IPS DF 6.9 (cell line): ENCODE measurements around the gene ASXL1.

Source experiments
- DNase-seq: peaks from one replicate; pipeline ENCODE4 v3.0.0-alpha.2; 2013; ENCODE audit warnings: low read depth, low spot score
- H3K27ac ChIP-seq: one replicate; pipeline ENCODE4 v1.5.1; 2013; ENCODE audit warnings: low read length, control low read depth
- H3K27me3 ChIP-seq: 2 replicates; pipeline ENCODE4 v1.6.1; 2013; ENCODE audit warnings: mild to moderate bottlenecking, low read length; ENCODE audit not compliant: control insufficient read depth, insufficient read depth
- H3K36me3 ChIP-seq: 2 replicates; pipeline ENCODE4 v1.6.1; 2013; ENCODE audit warnings: low read length; ENCODE audit not compliant: control insufficient read depth, insufficient read depth
- H3K4me1 ChIP-seq: 2 replicates; pipeline ENCODE4 v1.6.1; 2013; ENCODE audit warnings: low read length; ENCODE audit not compliant: control insufficient read depth, insufficient read depth
- H3K4me3 ChIP-seq: 2 replicates; pipeline ENCODE4 v1.5.1; 2013; ENCODE audit warnings: mild to moderate bottlenecking, low read length
- H3K9me3 ChIP-seq: 2 replicates; pipeline ENCODE4 v1.6.1; 2013; ENCODE audit warnings: low read length, inconsistent platforms; ENCODE audit not compliant: control insufficient read depth, insufficient read depth
- WGBS: extraction: QIAGEN DNeasy Blood & Tissue Kit; methylation state at CpG from one replicate; pipeline ENCODE4 v1.1.7; 2013; ENCODE audit warnings: mixed read lengths, missing lambda C conversion rate; ENCODE audit not compliant: insufficient read length, insufficient coverage; 5-methylcytosine and 5-hydroxymethylcytosine counted together

Gene ASXL1

GRCh38 chr20:32446301-32447100 is 88.4 kb downstream of the ASXL1 start:
- no peaks in the 10 kb centered on the region for H3K27me3 ChIP-seq
- H3K27ac ChIP-seq = no peak overlapping the region
- no peaks in the 10 kb centered on the region; the same call in none of the 2 replicates for H3K4me1 ChIP-seq
- H3K9me3 ChIP-seq = no peaks in the 10 kb centered on the region
- DNase-seq = no peak
- H3K36me3 ChIP-seq = peaks cover 17% of the 10 kb centered on the region
- WGBS = no CpG with 5 or more reads among the region's 14 CpGs
- no peak overlapping the region for H3K4me3 ChIP-seq

- no peak overlapping the region for H3K27ac ChIP-seq
- H3K27me3 ChIP-seq = no peaks in the 10 kb centered on the region
- peaks cover 21% of the 10 kb centered on the region for H3K36me3 ChIP-seq
- no peak for DNase-seq
- WGBS = no CpG with 5 or more reads among the region's 22 CpGs
- no peak overlapping the region for H3K4me3 ChIP-seq
- H3K9me3 ChIP-seq = no peaks in the 10 kb centered on the region
- no peaks in the 10 kb centered on the region; the same call in none of the 2 replicates for H3K4me1 ChIP-seq
Measured at GRCh38 chr20:32447136-32448027, 89.3 kb downstream of the ASXL1 start.

- no peak overlapping the region for H3K27ac ChIP-seq
Measured at GRCh38 chr20:32448306-32449056, 90.3 kb downstream of the ASXL1 start.

DNA sequence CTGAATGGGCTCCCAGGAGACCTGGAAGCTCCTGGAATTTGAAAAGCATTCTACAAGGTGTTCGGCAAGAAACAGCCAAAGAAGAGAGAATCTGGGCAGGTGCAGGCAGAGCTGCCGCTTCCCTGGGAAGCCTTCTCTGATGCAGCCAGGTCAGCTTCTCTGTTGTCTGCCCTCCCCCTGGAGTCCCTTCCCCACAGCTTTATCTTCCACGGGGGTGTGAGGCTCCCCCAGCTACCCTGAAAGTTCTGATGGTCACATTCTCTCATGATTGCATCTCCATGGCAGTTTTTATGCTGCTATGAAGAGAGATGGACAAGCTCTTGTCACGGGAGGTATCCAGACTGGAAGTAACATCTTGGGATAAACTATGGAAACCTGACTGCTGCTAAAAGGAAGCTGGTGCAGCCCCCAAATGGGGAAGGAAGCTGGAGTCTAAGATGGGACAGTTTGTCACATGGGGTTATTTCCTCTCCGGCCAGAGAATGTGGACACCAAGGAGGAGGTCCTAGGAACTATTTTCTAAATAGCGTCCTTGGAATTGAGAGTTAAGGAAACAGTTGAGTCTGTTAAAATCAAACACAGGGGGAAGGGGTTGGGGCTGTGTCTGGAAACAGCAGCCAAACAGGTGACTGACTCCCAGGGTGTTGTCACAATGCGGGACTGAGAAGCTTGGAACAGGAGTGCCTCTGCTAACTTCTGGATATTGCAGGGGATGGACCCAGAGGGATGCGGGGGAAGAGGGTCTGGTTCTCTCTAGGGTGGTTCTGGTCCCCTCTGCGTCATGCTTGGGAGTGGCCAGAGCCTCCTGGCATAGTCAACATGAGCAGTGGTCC is 91.1 kb downstream of the ASXL1 start:
- H3K4me1 ChIP-seq = no peaks in the 10 kb centered on the region; the same call in none of the 2 replicates
- H3K4me3 ChIP-seq = no peak overlapping the region
- no peaks in the 10 kb centered on the region for H3K27me3 ChIP-seq
- no peak for DNase-seq
- H3K36me3 ChIP-seq = peaks cover 30% of the 10 kb centered on the region
- no peak overlapping the region for H3K27ac ChIP-seq
- H3K9me3 ChIP-seq = no peaks in the 10 kb centered on the region
- WGBS = no CpG with 5 or more reads among the region's 9 CpGs

More at GRCh38 chr20:32448306-32449056, 90.3 kb downstream of the ASXL1 start:
- Histone ChIP-seq H3K27me3 (no peaks in the 10 kb centered on the region), H3K4me1 (no peaks in the 10 kb centered on the region; the same call in none of the 2 replicates), H3K4me3 (no peak overlapping the region), H3K9me3 (no peaks in the 10 kb centered on the region), H3K36me3 (peaks cover 30% of the 10 kb centered on the region)
- no peak for DNase-seq
- WGBS = no CpG with 5 or more reads among the region's 13 CpGs

DNA sequence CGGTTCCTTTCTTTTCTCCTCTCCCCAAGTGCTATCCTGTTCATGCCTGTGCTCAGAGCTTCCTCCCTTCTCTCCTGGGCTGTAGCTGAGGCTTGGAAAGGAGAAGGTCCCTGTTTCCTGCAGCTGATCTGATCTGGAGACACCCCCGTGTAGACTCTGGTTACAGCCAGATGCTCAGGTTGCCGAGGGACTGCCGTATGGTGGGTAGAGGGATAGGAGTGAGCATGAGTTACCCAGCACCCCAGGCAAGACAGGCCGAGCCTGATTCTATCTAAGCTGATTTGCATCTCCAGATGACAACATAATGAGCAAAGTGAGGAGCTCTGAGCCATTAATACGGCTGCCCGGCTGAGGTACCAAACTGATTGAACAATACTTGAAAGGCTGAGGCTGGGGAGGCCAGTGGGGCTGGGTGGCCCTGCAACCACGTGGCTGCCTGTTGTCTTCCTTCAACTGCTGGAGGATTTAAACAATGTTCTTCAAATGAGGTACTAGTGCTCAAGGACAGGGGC is 91.8 kb downstream of the ASXL1 start:
- Histone ChIP-seq H3K27ac (no peak overlapping the region), H3K36me3 (peaks cover 30% of the 10 kb centered on the region), H3K9me3 (no peaks in the 10 kb centered on the region), H3K4me3 (no peak overlapping the region), H3K4me1 (no peaks in the 10 kb centered on the region; the same call in none of the 2 replicates), H3K27me3 (no peaks in the 10 kb centered on the region)
- no peak for DNase-seq
- WGBS = no CpG with 5 or more reads among the region's 8 CpGs

- no CpG with 5 or more reads among the region's 9 CpGs for WGBS
- Histone ChIP-seq H3K27ac (no peak overlapping the region), H3K27me3 (no peaks in the 10 kb centered on the region), H3K9me3 (no peaks in the 10 kb centered on the region), H3K4me1 (no peaks in the 10 kb centered on the region; the same call in none of the 2 replicates), H3K36me3 (peaks cover 28% of the 10 kb centered on the region), H3K4me3 (no peak overlapping the region)
- no peak for DNase-seq
Measured at GRCh38 chr20:32450484-32451061, 92.4 kb downstream of the ASXL1 start.

- H3K27me3 ChIP-seq = no peaks in the 10 kb centered on the region
- peaks cover 27% of the 10 kb centered on the region for H3K36me3 ChIP-seq
- no CpG with 5 or more reads among the region's 8 CpGs for WGBS
- no peaks in the 10 kb centered on the region for H3K9me3 ChIP-seq
- DNase-seq = no peak
- no peaks in the 10 kb centered on the region; the same call in 1 of the 2 replicates for H3K4me1 ChIP-seq
- H3K27ac ChIP-seq = no peak overlapping the region
- H3K4me3 ChIP-seq = no peak overlapping the region
Measured at GRCh38 chr20:32451340-32451681, 93.2 kb downstream of the ASXL1 start.

- H3K27ac ChIP-seq = no peak overlapping the region
- H3K4me3 ChIP-seq = no peak overlapping the region
- no peaks in the 10 kb centered on the region; the same call in 1 of the 2 replicates for H3K4me1 ChIP-seq
- H3K27me3 ChIP-seq = no peaks in the 10 kb centered on the region
- no peaks in the 10 kb centered on the region for H3K9me3 ChIP-seq
- peaks cover 22% of the 10 kb centered on the region for H3K36me3 ChIP-seq
- WGBS = no CpG with 5 or more reads among the region's 27 CpGs
- DNase-seq = no peak
Measured at GRCh38 chr20:32451682-32452461, 93.7 kb downstream of the ASXL1 start.
